Stimulated activated CD8-positive, alpha-beta memory T cell treated with anti-CD3 and anti-CD28 coated beads, Interleukin-4, amount 100 ng/mL, for 1 hour (primary cell): ENCODE data around the gene TMBIM1.

ENCODE experiments used
- DNase-seq, 2 donors: peaks; one replicate each; pipeline ENCODE4 v3.0.0-alpha.2; 2020; ENCODE audit warnings: low read depth in 2 of 2, low spot score in 1 of 2

The TMBIM1 gene

GRCh38 chr2:218259099-218259961 is 33.0 kb downstream of the TMBIM1 start:
- no peak for DNase-seq

- peak; percentile 43 to 46 for DNase-seq
Measured at GRCh38 chr2:218257390-218257981, 34.8 kb downstream of the TMBIM1 start.

- no peak for DNase-seq
Measured at GRCh38 chr2:218256612-218257350, 35.5 kb downstream of the TMBIM1 start.

DNA sequence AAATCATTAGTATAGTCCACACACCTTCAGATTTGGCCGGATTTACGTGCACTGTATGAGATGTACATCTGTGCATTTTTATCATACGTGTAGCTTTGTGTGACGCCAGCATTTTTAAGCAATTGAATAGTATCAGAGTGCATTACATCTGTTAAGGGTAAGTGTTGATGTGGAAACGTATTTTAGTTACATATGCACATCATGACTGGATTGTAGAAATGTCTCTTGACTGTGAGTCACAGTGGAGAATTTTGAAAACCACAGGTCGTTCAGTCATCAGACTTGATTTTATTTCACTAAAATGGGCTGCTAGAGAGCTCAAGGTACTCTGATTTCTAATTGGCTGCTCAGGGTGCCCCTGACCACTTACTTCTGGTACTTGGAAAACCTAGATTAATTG is 36.9 kb downstream of the TMBIM1 start:
- DNase-seq = no peak

DNA sequence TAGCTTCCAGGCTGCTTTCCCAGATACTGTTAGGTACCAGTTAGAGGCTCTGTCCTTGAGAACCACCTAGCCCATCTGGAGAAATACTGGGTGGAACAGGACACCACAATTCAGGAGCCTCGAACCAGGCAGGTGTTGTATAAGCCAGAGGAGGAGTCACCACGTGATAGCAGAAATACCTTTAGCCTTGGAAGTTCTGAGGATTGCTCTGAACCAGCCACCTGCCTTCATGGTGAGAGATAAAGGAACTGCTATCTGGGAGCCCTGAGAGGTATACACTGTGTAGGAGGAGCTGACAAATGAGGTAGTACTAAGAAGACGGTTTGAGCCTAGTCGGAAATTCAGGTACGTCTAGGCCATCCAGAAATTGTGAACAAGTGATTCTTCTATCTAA is 39.1 kb downstream of the TMBIM1 start:
- DNase-seq = no peak

DNA sequence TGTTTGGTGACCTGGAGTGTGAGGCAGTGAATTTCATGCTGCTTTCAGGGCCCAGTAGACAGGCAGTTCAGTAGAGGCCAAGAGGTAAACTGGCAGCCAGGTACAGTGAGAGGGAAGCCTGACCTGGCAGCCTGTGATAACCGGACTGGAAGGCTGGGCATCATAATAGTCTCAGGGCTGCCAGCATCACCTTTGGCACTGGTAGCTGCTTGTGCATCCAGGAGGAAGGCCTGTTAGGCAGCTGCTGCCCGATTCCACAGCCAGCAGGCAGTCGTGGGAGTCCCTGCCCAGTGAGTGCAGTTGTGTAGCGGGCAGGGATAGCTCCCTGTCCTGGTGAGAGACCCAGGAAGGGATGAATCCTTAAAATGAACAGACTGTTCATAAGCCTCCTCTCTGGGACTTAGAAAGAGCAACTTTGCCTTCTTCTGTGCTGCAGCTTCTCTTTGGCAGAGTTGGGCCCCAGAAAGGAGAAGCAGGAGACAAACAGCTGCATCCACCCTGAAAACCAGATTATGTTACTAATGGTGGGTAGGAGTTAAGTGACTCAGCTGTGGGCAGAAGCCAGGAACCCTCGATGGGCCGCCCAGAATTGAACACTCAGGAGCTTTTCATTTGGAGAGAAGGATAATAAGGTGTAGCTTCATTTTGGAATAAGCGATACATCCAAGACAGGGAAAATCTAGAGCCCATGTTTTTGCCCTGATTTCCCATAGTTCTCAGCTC is 39.6 kb downstream of the TMBIM1 start:
- DNase-seq = no peak

GRCh38 chr2:218249691-218250090 is 42.6 kb downstream of the TMBIM1 start:
- DNase-seq = no peak

- no peak for DNase-seq
Measured at GRCh38 chr2:218245214-218245613, 47.1 kb downstream of the TMBIM1 start.

- DNase-seq = no peak
Measured at GRCh38 chr2:218244665-218245064, 47.6 kb downstream of the TMBIM1 start.

DNA sequence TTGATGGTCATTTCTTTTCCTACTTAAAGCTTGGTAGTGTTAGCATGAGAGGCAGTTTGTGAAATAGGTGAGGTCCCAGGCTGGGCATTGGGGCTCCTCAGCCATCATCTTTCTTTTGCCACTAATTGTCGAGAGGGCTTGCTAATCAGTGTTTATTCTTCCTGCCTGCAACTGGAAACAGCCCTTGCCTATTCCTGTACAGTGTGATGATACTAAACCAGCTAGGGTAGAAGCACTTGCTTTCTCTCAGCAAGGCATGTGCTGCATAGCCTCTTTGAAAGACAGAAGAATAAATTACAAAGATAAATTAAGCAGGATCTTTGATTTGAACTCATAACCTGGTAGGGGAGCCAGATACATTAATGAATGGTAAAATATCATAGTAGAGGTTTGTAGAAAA is 48.1 kb downstream of the TMBIM1 start:
- no peak for DNase-seq

DNA sequence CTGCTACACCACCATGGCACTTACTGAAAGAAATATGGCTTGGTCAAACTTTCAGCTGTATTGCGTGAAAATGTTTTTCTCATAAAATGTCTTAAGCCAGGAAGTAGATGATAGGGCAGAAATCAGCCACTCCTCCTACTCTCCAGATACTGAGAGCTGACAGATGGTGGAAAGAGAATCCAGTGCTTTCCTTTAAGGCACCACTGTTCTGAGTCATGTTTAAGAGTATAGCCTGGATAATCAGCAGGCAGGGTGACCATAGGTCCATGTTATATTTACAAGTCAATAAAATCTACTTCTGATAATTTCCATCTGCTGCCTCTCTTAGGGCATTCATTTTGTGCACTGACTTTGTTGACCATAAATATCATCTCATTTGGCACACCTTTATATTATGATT is 53.4 kb downstream of the TMBIM1 start:
- DNase-seq = no peak

DNA sequence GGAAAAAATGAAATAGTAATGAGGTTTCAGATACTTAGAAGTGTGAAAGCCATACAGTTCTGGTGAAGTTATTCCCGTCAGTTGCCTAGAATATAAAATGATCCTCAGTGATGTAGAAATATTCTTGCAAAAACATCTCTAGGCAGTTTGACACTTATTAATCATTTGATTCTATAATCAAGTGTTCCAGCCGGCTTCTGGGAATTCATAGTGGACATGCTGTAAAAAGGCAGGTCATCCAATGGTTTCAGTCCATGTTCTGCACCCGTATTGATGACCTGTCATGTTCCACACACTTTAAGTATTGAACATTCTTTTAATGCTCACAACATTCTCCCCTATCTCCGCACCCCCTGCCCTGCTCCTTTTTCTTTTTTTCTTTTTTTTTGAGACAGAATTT is 55.5 kb downstream of the TMBIM1 start:
- no peak for DNase-seq

DNA sequence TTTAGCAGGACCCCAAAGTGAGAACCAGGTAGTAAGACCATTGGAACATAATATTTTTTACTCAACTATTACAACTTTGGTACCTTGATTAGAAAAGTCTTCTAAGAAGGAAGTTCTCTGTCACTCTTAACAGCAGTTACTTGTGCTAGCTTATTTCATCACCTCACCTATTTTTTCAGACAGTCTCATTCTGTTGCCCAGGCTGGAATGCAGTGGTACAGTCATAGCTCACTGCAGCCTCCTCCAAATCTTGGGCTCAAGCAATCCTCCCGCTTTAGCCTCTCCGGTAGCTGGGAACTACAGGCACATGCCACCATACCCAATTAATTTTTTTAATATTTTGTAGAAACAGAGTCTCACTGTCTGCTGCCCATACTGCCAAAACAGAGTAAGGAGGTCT is 57.3 kb downstream of the TMBIM1 start:
- no peak for DNase-seq

- DNase-seq = no peak
Measured at GRCh38 chr2:218234521-218234920, 57.8 kb downstream of the TMBIM1 start.

GRCh38 chr2:218233543-218233942 is 58.8 kb downstream of the TMBIM1 start:
- DNase-seq = no peak

GRCh38 chr2:218230882-218231281 is 61.4 kb downstream of the TMBIM1 start:
- DNase-seq = no peak

DNA sequence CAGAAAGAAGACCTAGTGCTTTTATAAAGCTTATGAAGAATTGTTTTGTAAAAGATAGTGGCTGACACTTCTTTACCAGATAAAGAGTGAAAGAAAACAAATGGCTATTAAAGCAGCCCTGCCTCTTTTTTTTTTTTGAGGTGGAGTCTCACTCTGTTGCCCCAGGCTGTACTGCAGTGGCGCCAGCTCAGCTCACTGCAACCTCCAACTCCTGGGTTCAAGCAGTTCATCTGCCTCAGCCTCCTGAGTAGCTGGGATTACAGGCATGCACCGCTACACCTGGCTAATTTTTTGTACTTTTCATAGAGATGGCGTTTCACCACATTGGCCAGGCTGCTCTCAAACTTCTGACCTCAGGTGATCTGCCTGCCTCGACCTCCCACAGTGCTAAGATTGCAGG is 62.5 kb downstream of the TMBIM1 start:
- no peak for DNase-seq

GRCh38 chr2:218229239-218229638 is 63.1 kb downstream of the TMBIM1 start:
- peak in 1 of 2 donors; percentile 29 for DNase-seq

DNA sequence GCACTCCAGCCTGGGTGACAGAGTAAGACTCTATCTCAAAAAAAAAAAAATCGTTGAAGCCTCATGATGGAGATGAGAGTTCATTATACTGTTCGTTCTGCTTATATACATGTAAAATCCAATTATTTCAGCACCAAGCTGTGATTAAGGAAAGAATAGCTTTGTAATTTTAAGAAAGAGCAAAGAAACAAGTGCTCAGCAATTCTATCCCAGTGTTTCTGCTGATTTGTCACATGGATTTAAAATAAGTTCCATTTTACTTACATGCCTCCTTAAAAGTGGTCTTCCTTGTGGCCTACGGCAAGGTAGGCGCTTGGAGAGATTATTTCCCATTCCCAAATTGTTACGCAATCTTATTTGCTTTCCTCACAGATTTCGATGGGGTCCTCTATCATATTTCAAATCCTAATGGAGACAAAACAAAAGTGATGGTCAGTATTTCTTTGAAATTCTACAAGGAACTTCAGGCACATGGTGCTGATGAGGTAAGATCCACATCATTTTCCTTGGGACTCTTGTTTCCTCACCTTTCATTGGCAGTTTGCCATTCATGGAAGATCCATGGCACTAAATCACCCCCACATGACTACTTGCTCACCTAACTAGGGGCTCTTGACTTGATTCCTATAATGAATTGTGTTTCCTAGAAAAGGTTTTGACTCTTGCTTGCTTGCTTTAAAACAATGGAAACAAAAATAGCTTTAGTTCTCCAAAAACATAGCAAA is 63.8 kb downstream of the TMBIM1 start:
- DNase-seq = no peak

DNA sequence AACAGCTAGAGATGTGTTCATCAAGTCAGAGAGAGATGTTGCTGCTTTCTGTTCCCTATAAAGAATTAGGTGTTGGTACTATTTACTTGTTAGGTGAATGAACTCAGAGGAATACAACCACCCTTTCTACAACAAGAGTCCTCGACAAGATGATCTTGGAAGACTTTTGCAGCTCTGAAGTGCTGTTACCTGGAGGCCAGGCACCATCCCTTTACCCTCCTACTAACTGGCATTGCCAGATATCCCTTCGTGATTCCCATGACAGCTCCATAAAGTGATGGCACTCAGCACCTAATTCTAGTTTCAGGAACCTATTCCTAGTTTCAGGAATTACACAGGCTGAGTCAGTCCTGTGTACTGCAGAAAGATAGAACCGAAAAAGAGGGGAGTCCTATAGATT is 65.4 kb downstream of the TMBIM1 start:
- DNase-seq = no peak
